HEK293 (cell line): Measurements from ENCODE around the gene TTC33.

Experiments
- CTCF ChIA-PET: fragments of 350-600 bp; formaldehyde crosslinking; extraction: SDS; loops from one replicate; lab custom pipeline; 2021; ENCODE audit warnings: antibody characterized with exemption; lab: Yijun Ruan, JAX
- POLR2A ChIA-PET: fragments of 300-600 bp; formaldehyde crosslinking; extraction: SDS; loops from one replicate; lab custom pipeline; 2020; ENCODE audit warnings: antibody characterized with exemption, inconsistent platforms; lab: Yijun Ruan, JAX
- H3K27ac ChIP-seq: fragments of 200-500 bp; sonication (Bioruptor generic); 2 replicates; pipeline ENCODE4 v1.5.1; 2014; ENCODE audit warnings: low read depth, low read length, control low read depth, inconsistent platforms; ENCODE audit errors: extremely low read depth
- H3K36me3 ChIP-seq, 2 experiments: fragments of 200-500 bp in 1 of 2; sonication (Bioruptor generic) in 1 of 2; 1 replicate in 1 of 2; 2 replicates in 1 of 2; pipeline ENCODE4 v1.5.1; 2014 to 2017; ENCODE audit warnings: inconsistent platforms in 2 of 2, low read length in 2 of 2; ENCODE audit not compliant: control insufficient read depth in 2 of 2, insufficient read depth in 1 of 2
- H3K4me1 ChIP-seq: fragments of 200-500 bp; sonication (Bioruptor generic); 2 replicates; pipeline ENCODE4 v1.5.1; 2014; ENCODE audit warnings: mild to moderate bottlenecking, low read length, inconsistent platforms; ENCODE audit not compliant: control insufficient read depth, insufficient read depth
- H3K4me3 ChIP-seq: 2 replicates; pipeline ENCODE4 v1.5.1; 2011; ENCODE audit warnings: low read depth, mild to moderate bottlenecking, control low read depth, low read length, moderate library complexity
- H3K9me3 ChIP-seq: fragments of 200-500 bp; sonication (Bioruptor generic); 2 replicates; pipeline ENCODE4 v1.5.1; 2014; ENCODE audit warnings: low read depth, low read length, inconsistent platforms; ENCODE audit not compliant: control insufficient read depth, insufficient read depth
- EGR2 ChIP-seq: fragments of 450-650 bp; formaldehyde crosslinking; IDR thresholded peaks from 2 replicates; pipeline ENCODE4 v1.5.1; 2016; ENCODE audit warnings: low read depth, missing biosample characterization, missing genetic modification characterization
- PBX3 ChIP-seq: sonication (generic); formaldehyde crosslinking; IDR thresholded peaks from 2 replicates; pipeline ENCODE4 v1.8.1; 2022; ENCODE audit warnings: mild to moderate bottlenecking, moderate library complexity, missing genetic modification reagents
- PRDM1 ChIP-seq: fragments of 450-650 bp; formaldehyde crosslinking; IDR thresholded peaks from 2 replicates; pipeline ENCODE4; 2016; ENCODE audit warnings: missing biosample characterization, missing genetic modification characterization
- SP3 ChIP-seq: fragments of 450-650 bp; formaldehyde crosslinking; IDR thresholded peaks from 2 replicates; pipeline ENCODE4 v1.5.1; 2016; ENCODE audit warnings: missing biosample characterization, missing genetic modification characterization
- ZBTB17 ChIP-seq: fragments of 450-650 bp; formaldehyde crosslinking; IDR thresholded peaks from 2 replicates; pipeline ENCODE4 v1.5.1; 2016; ENCODE audit warnings: missing biosample characterization, missing genetic modification characterization
- ZBTB7A ChIP-seq: fragments of 450-650 bp; formaldehyde crosslinking; IDR thresholded peaks from 2 replicates; pipeline ENCODE4 v1.5.1; 2016; ENCODE audit warnings: low read depth, missing biosample characterization, missing genetic modification characterization
- ZBTB8A ChIP-seq: fragments of 450-650 bp; formaldehyde crosslinking; IDR thresholded peaks from 2 replicates; pipeline ENCODE4 v1.5.1; 2016; ENCODE audit warnings: missing biosample characterization, missing genetic modification characterization
- ZEB2 ChIP-seq: fragments of 450-650 bp; formaldehyde crosslinking; IDR thresholded peaks from 2 replicates; pipeline ENCODE4 v1.5.1; 2016; ENCODE audit warnings: missing biosample characterization, missing genetic modification characterization
- ZFP69B ChIP-seq: fragments of 450-650 bp; formaldehyde crosslinking; IDR thresholded peaks from 2 replicates; pipeline ENCODE4 v1.5.1; 2016; ENCODE audit warnings: missing biosample characterization, missing genetic modification characterization
- ZNF114 ChIP-seq: fragments of 450-650 bp; formaldehyde crosslinking; IDR thresholded peaks from 2 replicates; pipeline ENCODE4 v1.5.0; 2017; ENCODE audit warnings: missing biosample characterization, missing genetic modification characterization
- ZNF202 ChIP-seq: fragments of 450-650 bp; formaldehyde crosslinking; IDR thresholded peaks from 2 replicates; pipeline ENCODE4 v1.5.1; 2016; ENCODE audit warnings: missing biosample characterization, missing genetic modification characterization, borderline replicate concordance
- ZNF335 ChIP-seq: fragments of 450-650 bp; formaldehyde crosslinking; conservative IDR thresholded peaks from 2 replicates; pipeline ENCODE4 v1.5.1; 2016; ENCODE audit warnings: missing biosample characterization, missing genetic modification characterization
- ZNF341 ChIP-seq: fragments of 450-650 bp; formaldehyde crosslinking; IDR thresholded peaks from 2 replicates; pipeline ENCODE4; 2016; ENCODE audit warnings: low read depth, missing biosample characterization, missing genetic modification characterization
- ZNF366 ChIP-seq: fragments of 450-650 bp; formaldehyde crosslinking; conservative IDR thresholded peaks from 2 replicates; pipeline ENCODE4 v1.5.1; 2016; ENCODE audit warnings: missing biosample characterization, missing genetic modification characterization
- ZNF513 ChIP-seq: fragments of 450-650 bp; IDR thresholded peaks from 2 replicates; pipeline ENCODE4 v1.5.1; 2018; ENCODE audit warnings: missing biosample characterization, missing genetic modification characterization
- ZNF561 ChIP-seq: fragments of 450-650 bp; IDR thresholded peaks from 2 replicates; pipeline ENCODE4 v1.5.1; 2018; ENCODE audit warnings: missing biosample characterization, missing genetic modification characterization, borderline replicate concordance
- TF ChIP-seq, protein P1 (sequence below): fragments of 450-650 bp; formaldehyde crosslinking; optimal IDR thresholded peaks from 2 replicates; pipeline ENCODE3; 2016; ENCODE audit warnings: missing biosample characterization, mild to moderate bottlenecking, missing genetic modification characterization
- TF ChIP-seq, protein P2 (sequence below): fragments of 450-650 bp; formaldehyde crosslinking; IDR thresholded peaks from 2 replicates; pipeline ENCODE4 v1.5.1; 2016; ENCODE audit warnings: missing biosample characterization, missing genetic modification characterization

Gene TTC33

DNA sequence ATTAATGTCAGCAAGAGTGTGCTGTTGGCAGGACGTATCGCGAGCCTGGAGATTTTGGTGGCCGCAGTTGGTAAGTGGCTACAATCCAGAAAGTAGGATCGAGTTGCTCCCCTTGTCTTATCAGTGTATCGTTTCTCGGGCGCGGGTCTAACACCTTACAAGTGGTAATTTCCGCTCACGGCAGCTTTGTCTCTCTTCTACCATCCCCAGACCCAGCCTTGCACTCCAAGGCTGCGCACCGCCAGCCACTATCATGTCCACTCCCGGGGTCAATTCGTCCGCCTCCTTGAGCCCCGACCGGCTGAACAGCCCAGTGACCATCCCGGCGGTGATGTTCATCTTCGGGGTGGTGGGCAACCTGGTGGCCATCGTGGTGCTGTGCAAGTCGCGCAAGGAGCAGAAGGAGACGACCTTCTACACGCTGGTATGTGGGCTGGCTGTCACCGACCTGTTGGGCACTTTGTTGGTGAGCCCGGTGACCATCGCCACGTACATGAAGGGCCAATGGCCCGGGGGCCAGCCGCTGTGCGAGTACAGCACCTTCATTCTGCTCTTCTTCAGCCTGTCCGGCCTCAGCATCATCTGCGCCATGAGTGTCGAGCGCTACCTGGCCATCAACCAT lies 74.9 kb downstream of the TTC33 start:
- Histone ChIP-seq H3K4me1 (peaks cover 31% of the 10 kb centered on the region), H3K27ac (peak overlapping the region; percentile 28; the same call in 1 of the 2 replicates), H3K9me3 (no peaks in the 10 kb centered on the region), H3K4me3 (peak overlapping the region; percentile 86), H3K36me3 (peaks cover 0 to 12% of the 10 kb centered on the region in 2 experiments; a peak in 1 of 3 replicates)
- TF ChIP-seq ZNF202 (tag by site-specific recombination) (peak; percentile 72; the same call in 1 of the 2 replicates), ZFP69B (tag by site-specific recombination) (no peak)
- CTCF ChIA-PET, result no interaction called here
- POLR2A ChIA-PET, result interaction anchor here (0.6 to 2.1 kb wide), 4 partner anchors 9 to 270 kb away, joined by 3 to 4 read pairs (median 4); no protein-coding TSS in a partner anchor

DNA sequence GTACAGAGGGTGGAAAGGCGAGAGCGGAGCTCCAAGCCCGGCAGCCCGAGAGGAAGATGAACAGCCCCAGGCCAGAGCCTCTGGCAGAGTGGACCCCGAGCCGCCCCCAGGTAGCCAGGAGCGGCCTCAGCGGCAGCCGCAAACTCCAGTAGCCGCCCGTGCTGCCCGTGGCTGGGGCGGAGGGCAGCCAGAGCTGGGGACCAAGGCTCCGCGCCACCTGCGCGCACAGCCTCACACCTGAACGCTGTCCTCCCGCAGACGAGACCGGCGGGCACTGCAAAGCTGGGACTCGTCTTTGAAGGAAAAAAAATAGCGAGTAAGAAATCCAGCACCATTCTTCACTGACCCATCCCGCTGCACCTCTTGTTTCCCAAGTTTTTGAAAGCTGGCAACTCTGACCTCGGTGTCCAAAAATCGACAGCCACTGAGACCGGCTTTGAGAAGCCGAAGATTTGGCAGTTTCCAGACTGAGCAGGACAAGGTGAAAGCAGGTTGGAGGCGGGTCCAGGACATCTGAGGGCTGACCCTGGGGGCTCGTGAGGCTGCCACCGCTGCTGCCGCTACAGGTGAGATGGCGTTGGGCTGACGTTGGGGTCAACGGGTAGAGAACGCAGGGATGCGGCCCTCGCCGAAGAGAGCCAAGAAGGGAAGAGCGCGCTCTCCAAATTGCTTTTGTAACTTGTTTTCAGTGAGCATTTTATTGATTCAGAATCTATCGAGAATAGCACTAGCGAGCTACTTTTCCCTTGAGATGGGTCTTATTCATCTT lies 75.7 kb downstream of the TTC33 start, which contains the start of gene PTGER4:
Gene PTGER4 (plus strand): TSS at position 3 of the 769 bp plus-strand sequence. CDS start 1,079 bp downstream, outside the sequence.
- H3K4me1 ChIP-seq, result peaks cover 31% of the 10 kb centered on the region

More for the DNA sequence above, 75.7 kb downstream of the TTC33 start, which contains the start of gene PTGER4:
- ChIA-PET POLR2A (interaction anchor here (0.6 to 2.1 kb wide), 12 partner anchors 9 to 1304 kb away, joined by 3 to 4 read pairs (median 3); partner anchors contain the start of gene PRKAA1), CTCF (interaction anchor here (0.6 to 1.6 kb wide), 4 partner anchors 9 to 1903 kb away, joined by 3 to 5 read pairs (median 4); no protein-coding TSS in a partner anchor)
- H3K9me3 ChIP-seq, result no peaks in the 10 kb centered on the region
- TF ChIP-seq PRDM1 (tag by site-specific recombination) (peak; percentile 75; the same call in 1 of the 2 replicates), PBX3 (CRISPR knock-in tag) (0 out of 2 replicates have a peak, but pooled peaks have one; percentile 45), ZBTB8A (tag by site-specific recombination) (peak; percentile 53), EGR2 (tag by site-specific recombination) (peak; percentile 4; the same call in 1 of the 2 replicates), ZEB2 (tag by site-specific recombination) (peak; percentile 56; the same call in 1 of the 2 replicates), ZNF341 (tag by site-specific recombination) (peak; percentile 34; the same call in 1 of the 2 replicates), ZNF513 (tag by site-specific recombination) (0 out of 2 replicates have a peak, but pooled peaks have one; percentile 29), ZNF114 (no peak), ZBTB7A (tag by site-specific recombination) (no peak), ZBTB17 (tag by site-specific recombination) (peak; percentile 76), ZNF366 (tag by site-specific recombination) (0 out of 2 replicates have a peak, but pooled peaks have one; percentile 31), SP3 (tag by site-specific recombination) (peak; percentile 50; the same call in 1 of the 2 replicates), ZNF335 (tag by site-specific recombination) (peak; percentile 64; the same call in 1 of the 2 replicates), ZNF561 (tag by site-specific recombination) (peak; percentile 27; the same call in 1 of the 2 replicates)
- TF ChIP-seq, protein P1, sequence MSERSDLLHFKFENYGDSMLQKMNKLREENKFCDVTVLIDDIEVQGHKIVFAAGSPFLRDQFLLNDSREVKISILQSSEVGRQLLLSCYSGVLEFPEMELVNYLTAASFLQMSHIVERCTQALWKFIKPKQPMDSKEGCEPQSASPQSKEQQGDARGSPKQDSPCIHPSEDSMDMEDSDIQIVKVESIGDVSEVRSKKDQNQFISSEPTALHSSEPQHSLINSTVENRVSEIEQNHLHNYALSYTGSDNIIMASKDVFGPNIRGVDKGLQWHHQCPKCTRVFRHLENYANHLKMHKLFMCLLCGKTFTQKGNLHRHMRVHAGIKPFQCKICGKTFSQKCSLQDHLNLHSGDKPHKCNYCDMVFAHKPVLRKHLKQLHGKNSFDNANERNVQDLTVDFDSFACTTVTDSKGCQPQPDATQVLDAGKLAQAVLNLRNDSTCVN (tag by site-specific recombination), result peak; percentile 48
- TF ChIP-seq, protein P2, sequence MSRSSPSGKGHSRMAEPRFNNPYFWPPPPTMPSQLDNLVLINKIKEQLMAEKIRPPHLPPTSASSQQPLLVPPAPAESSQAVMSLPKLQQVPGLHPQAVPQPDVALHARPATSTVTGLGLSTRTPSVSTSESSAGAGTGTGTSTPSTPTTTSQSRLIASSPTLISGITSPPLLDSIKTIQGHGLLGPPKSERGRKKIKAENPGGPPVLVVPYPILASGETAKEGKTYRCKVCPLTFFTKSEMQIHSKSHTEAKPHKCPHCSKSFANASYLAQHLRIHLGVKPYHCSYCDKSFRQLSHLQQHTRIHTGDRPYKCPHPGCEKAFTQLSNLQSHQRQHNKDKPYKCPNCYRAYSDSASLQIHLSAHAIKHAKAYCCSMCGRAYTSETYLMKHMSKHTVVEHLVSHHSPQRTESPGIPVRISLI, result no peak
- peaks cover 0 to 12% of the 10 kb centered on the region in 2 experiments; a peak in 1 of 3 replicates for H3K36me3 ChIP-seq
- H3K27ac ChIP-seq, result peak within 1 kb of the TSS; percentile 89
- peak within 1 kb of the TSS; percentile 86 for H3K4me3 ChIP-seq
